ENCODE data around the gene SEC31B.

SEC31B gene

DNA sequence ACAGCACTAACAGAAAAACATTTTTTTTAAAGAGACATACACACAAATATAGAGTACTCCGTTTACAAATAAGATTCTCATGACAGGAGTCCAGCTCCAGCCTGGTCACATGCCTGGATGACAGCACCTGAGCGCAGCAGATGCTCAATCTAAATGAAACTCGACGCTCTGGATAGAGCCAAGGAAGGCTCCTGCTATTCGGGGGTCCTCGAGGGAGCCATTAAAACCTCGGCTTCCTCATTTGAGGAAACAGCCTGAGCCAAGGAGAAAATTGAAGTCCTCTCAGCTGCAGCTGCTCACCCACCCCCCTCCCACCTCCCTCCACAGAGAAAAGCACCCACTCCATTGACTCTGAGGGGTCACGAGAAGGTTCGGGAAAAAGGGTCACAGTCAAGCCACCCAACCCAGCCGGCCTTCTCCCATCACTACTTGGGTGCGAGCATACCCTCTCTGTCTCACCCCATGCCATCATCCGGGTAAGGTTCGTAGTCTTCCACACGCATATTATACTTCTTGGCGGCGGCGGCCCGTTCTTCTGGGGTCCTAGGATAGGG lies 9.3 kb upstream of the SEC31B start:
- DNase-seq: no peak

DNA sequence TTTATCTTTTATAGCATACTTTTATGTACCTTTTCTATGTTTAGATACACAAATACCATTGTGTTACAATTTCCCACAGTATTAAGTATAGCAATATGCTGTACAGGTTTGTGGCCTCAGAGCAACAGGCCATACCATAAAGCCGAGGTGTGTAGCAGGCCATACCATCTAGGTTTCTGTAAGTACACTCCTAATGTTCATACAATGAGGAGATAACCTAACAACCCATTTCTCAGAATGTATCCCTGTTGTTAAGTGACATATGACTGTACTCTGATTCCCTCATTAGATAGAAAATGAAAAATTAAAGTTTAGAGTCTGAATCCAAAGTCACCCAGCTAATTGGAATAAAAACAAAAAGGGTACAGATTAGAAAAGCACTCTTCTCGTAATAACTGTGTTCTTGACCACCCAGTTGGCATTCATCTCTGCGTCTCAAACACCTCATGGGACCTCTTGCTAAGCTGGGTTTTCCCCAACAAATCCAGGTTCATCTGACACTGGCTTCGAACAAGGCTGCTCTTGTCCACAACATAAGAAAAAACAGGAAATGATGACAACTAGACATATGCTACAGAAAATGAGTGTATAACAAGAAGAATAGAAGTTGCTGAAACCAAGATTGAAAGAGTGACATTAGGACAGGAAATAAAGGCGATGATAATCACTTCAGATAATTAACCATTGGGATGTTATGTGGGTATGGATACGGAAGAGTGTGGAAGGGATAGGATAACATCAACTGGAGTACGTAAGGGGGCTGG lies 8.6 kb upstream of the SEC31B start:
- no peak for DNase-seq

DNA sequence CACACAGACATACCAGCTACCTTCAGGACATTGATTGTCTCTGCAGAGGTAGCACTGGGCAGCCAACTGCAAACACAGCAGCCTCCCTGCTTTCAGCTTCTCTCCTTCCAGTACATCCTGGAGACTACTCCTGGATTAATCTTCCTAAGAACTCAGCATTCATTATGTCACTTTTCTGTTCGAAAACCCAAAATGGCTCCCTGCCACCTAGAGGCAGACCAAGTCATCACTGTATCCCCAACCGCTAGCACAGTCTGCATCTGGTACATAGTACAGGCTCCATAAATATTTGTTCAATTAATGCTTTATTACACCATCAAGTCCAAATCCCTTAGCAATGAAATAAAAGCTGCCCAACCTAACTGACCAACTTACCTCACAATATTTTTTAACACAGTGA lies 5.0 kb upstream of the SEC31B start:
- no peak for DNase-seq

DNA sequence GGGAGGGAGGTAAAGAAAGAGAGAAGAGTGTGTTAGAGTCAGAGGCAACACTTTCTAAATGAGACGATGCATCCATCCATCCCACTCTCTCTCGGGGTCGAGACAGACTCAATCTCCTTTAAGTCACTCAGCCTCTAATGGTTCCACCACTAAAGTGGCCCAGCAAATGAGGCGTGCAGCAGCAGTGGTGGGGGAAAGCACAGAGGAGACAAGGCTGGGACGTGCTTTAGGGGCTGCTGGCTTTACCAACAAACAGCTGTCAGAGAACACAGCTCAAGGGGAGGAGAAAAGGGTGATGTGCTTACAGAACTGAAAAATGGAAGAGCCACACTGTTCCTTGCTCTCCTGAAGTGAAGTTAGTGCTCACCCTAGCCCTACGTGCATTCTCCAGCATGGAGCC lies 4.5 kb upstream of the SEC31B start:
- DNase-seq: no peak

DNA sequence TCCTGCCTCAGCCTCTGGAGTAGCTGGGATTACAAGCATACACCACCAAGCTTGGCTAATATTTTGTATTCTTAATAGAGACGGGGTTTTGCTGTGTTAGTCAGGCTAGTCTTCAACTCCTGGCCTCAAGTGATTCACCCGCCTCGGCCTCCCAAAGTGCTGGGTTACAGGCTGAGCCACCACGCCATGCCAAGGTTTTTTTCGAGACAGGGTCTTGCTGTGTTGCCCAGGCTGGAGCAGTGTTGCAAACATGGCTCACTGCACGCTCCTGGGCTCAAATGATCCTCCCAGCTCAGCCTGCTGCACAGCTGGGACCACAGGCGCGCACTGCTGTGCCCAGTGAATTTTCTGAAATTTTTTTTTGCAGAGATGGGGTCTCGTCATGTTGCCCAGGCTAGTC lies 3.3 kb upstream of the SEC31B start:
- DNase-seq: no peak

DNA sequence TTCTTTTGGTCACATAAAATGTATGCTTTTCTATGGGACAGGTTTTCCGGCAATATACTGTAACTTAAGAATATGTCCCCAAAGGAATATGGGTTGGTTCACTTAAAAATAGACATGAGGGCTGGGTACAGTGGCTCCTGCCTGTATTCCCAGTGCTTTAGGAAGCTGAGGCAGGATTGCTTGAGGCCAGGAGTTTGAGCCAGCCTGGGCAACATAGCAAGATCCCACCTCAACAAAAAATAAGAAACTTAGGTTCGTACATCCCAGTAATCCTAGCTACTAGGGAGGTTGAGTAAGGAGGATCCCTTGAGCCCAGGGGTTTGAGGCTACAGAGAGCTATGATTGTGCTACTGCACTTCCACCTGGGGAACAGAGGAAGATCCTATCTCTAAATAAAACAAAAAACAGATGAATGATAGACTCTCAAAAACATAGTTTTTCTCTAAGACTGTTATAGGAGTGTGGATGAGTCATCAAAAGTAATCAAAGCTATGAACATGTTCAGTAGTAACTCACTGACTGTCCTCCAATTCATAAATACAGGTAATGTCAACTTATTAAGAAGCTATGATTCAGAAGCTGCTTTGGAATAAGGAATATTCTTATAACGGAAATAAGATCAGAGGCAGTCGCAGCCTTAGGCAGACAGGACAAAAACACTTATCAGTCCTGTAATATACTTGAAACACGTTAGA lies 2.6 kb upstream of the SEC31B start:
- DNase-seq: no peak

DNA sequence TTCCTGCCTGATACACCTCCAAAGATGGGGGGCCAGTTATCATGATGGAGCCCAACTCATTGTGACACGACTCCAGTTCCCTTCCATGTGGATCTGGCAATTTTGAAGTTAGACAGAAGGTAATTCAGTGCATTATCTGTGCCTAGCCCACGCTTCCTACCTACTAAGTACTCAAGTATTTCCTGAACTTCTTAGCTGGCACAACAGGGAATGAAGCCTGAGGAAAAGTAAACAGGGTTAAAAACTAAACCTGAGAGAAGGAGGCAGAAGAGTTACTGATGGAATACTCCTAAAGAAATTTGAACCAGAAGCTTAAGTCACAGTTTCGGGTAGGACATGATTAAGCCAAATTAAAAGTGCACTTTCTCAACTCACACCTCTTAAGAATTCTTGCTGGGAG lies 1.1 kb upstream of the SEC31B start:
- DNase-seq: no peak

DNA sequence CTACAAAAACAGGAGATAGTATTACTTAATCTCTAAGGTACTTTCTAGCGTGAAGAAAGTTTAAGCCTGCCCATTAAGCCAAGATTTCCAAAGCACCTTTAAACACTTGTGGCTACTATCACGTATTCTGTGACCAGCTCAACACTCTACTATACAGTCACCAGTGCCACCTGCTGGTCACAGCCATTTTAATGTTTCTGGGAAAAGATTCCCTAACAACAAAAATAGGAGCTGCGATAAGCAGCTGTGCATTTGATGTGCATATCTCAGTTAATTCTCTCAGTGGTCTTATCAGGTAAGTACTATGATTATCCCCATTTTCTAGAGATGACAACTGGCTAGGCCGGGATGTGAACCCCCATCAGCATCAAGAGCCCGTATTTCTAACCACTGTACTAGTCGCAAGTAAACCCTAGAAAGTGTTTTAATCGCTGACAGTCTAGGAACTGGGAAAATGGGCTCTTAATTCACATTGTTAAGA lies 860 bp downstream of the SEC31B start:
- DNase-seq: peak; percentile 57

DNA sequence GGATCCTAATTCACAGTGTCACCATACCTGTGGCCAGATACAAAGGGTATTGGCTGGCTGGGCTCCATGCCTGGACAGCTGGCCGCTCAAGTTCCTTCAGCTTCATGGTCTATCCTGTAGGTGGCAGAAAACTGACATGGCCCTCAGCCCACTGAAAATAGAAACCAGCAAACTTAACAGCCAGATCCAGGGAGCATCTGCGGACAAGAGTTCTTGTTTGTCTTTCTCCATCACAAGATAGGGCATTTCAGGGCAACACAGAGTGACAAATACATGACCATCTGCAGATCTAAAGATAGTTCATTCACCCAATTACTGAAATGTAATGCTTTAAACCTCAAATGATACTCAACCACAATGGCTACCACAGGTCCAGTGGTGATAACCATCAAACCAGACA lies 2.8 kb downstream of the SEC31B start:
- DNase-seq: no peak

DNA sequence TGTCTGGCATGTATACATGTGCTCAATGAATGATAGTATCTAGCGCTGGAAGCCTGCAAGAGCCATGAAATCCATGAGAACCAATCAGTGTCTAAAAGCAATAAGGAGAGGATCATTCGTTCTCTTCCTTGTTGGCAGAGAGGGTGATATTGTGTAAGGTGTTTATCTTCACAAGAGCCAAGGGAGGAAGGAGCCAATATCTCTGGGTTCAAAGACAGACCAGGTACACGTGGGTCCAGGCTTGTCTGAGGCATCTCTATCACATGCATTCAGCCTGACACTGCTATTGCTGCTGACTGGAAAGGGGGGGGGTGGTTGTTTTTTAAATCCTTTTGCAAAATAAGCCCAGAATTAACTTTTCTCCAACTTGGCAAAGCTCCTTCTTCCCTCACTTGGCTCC lies 4.0 kb downstream of the SEC31B start:
- DNase-seq: no peak

DNA sequence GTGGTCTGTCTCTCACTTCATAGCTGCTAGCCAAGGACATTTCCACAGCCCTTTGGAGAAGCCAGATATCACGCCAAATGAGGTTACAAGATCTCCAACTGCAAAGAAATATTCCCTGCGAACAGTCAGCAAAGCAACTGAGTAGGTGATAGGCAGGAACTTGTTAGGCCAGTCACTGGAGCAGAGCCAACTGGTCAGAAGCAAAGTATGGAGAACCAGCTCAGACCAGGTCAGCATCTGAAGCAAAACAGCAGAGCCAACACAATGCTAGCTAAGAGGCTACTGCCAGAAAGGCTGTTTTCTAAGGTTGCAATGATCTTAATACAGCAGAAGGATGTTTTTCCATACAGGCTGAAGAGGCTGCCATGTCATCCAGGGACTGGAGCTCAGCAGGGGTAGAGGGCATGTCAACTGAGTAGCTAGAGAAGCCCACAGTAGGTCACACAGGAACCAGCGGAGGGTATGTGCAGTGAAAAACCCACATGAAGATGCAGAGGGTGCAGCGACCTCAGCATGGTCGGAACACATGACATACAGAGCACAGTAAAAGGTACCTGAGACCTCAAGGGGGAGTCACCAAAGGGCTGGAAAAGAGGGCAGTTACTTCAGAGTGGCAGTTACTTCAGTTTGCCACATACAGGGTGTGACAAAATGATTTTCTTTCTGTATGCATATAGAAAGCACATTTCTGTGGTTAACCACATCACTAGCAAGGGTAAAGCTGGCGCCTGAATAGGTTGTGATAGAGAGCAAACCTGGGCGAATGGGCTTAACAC lies 8.9 kb downstream of the SEC31B start:
- peak; percentile 46 for DNase-seq

DNA sequence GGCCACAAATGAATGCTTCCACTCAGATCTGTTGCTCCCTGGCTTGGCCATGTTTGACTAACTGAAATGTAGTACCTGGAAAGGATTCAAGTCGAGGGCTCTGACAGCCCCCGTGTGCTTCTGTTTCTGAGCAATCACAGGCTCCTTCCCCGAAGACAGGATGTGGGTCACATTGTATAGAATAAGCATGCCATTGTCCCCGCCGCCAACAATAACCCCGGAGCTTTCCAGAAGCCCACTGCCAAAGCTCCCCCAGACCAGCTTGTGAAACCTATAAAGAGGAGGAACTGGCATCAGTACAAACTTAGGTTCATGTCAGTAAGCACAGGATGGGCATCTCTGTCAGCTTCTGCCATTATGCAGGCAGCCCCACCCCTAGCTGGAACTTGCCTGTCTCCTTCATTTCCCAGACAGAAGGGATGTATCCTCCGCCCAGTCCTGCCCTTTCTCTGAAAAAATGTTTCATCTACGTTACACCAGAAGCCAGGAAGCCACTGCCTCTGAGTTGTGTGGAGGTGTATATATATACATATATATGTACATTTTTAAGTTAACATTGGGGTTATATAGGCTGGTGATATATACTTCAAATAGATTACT lies 10.3 kb downstream of the SEC31B start:
- no peak for DNase-seq

DNA sequence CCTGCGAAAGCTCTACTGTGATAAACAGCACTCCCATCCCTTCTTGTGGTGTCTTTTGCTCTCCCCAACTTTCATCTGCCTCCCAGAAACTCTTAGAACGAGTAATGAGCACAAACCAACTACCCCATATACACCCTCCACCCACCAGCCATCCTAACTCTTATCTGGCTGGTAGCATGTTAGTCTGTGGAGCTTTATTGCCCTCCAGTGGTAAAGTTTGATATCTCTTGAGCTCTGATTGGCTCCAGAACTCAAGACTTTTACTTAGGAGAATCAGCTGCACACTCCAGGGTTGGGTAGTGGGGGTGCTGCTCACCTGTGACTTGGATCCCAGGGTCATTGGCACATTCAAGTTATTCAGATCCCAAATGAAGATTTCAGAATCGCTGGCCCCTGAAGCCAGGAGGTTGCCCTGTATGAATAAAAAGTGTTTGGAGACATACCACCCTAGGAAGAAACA lies 10.9 kb downstream of the SEC31B start:
- no peak for DNase-seq

DNA sequence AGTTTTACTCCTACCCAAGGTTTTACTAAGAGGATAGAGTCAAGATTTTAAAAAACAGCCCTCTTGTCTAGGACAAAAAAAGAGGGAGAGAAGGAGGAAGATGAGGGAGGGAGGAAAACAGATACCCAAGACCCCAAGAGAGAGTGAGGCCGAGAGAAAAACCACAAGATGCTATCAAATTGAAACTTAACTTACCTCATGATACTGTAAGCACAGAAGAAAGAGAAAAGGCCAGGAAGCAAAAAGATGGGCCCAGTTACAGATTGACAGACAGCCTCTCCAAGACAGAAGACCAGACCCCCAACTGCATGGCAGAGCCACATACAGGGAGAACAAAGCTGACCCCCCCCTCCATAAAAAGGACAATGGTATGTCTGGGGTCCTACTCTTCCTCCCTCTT lies 11.4 kb downstream of the SEC31B start:
- no peak for DNase-seq

DNA sequence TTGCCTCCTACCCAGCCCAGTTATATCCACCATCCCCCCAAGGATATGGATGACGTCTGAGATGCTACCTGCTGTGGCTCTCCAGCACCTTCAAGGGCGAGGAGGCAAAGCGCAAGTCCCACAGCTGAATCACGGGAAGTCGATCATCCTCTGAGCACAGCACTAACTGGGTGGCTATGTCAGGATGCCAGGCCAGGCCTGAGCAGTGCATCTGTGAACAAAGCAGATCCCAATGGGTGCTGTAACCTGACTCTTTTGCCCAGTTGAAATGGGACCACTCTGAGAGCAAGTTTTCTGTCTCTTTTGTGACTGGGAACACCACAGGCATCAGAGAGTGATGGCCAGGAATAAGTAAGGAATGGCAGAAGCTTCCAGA lies 12.3 kb downstream of the SEC31B start:
- DNase-seq: no peak

DNA sequence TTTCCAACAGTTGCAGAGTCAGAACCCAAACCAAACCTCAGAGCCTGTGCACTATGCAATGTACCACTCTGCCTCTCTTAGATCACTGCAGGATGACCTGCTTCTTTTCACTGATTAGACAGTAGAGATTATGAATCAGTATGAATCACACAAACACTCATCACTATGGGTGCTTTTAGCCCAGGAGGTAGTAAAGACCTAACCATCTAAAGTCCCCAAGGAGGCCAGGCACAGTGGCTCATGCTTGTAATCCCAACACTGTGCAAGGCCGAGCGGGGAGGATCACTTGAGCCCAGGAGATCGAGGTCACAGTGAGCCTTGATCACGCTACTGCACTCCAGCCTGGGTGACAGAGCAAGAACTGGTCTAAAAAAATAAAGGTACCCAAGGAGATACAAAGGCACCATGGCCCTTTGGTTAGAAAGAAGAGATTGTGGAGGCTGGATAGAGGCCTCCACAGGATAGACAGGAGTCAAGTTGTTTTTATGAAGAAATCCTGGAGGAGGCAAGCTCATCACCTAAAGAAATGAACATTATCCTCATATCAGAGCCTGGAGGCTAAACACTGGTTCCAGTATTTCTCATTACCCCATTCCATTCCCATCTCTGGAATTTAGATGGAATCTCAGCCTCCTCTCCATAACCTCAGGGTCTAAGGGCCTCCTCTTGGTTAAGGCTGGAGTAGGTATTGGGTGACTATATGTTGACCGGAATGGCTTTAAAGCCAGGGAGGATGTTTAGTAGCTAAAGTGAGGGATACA lies 12.9 kb downstream of the SEC31B start:
- no peak for DNase-seq

DNA sequence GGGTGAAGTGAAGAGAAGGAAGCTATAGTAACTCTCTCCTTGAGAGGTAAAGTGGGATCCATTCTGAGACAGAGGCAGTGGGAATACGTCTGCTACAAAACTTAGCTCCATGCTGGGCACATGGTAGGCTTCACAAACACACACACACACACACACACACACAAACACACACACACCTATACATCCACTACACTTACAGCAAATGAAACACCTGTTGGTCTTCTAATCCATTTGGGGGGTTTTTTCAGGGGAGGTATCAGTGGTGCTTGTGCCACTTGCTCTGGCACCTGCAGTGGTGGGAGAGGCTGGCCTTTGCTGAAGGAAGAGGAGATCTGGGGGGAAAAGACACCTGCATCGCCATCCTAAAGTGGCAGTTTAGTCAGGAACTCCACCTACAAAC lies 14.5 kb downstream of the SEC31B start:
- DNase-seq: no peak

DNA sequence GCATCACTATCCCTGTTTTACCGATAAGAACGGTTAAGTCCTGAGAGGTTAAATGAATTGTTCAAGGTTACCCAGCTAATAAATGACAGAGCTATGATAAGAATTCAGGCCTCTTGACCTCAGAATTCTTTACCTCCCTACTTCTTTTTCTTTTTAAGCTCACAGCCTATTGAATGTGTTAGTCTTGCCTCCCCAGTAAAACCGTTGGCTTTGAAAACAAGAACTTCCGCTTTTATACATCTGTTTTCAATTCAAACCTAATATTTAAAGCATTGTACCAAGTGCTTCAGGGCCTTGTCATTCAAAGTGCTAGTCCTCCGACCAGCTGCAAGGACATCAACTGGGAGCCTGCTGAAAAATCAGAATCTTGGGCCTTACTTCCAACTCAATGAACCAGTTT lies 15.6 kb downstream of the SEC31B start:
- DNase-seq: no peak

DNA sequence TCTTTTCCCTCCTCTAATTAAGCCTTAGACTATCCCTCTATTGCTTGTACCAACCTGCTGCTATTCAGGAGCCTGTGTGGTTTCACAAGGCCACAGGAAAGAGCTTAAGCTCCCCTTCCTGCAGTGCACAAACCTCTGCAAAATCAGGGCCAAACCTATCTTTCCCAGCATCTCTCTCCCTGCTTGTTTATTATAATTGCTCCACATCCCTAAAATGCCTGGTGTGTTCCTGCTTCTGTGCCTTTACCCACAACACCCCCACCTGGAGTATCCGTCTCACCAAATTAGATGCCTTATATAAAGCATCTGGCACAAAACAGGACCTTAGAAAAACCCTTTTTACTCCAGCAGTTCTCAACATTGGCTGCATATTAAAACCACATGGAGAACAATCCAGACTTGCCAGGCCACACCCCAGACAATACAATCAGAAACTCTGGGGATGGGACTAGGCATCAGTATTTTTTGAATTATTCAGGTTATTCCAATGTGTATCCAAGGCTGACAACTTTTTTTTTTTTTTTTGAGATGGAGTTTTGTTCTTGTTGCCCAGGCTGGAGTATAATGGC lies 16.7 kb downstream of the SEC31B start:
- no peak for DNase-seq

DNA sequence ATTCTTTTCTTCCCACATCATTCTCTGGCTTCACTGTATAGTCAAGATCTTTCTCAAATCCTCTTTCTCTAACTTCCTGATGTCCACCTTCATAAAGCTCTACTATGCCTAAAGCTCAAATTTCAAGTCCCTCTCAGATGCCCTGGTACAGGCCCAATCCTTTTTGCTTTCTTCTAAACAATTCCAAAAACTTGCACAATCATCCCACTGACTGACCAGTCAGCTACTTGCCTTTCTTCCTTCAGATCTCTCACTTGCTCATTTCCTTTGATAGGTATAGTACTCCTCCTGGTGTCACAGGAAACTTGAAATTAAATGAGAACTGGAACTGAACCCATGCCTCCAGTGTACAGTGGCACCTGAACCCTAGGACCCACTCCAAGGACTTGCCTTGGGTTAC lies 18.2 kb downstream of the SEC31B start:
- DNase-seq: no peak

DNA sequence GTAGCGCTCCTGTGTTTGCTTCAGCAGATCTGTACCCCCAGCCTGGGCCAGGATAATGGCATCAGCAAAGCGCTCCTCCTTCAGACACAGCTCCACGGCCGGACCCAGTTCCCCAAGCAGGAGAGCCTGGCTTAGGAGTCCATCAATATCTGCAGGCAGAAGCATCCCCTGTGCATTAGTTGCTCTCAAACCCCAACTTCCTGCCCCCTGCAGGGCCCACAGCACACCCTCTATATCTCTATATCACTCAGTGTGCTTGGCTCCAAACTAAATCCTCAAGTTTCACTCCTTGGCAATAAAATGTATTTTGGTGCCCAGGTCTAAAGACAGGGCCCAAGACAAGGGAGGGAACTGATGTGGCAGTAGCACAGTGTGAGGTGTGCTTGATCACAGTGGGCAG lies 21.6 kb downstream of the SEC31B start:
- no peak for DNase-seq

DNA sequence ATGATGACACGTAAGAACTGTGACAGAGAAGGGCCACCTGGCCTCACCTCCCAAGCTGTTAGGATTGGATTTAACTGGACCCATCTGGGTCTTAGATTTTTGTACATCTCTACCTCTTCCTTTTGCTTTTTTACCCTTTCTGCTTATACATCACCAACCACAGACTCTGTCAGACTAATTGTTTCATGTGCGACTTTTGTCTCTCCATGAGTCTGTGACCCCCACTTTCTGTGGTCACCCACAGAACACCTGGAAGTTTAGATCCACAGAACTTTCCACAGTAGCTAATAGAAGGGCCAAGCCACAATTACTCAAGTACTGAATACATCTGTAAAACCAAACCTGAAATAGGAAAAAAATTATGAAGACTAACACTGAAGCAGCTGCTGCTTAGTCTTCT lies 23.1 kb downstream of the SEC31B start:
- DNase-seq: no peak
